H1 (cell line): Measurements from ENCODE around the gene PRRT2. TPM values are rescaled to one million over a fixed set of nuclear protein-coding genes. Genes with fewer than 3 reads are reported as not detected.

Experiments used
- SIX5 ChIP-seq: IDR thresholded peaks from 2 replicates; pipeline ENCODE4 v1.6.1; 2011; ENCODE audit warnings: mild to moderate bottlenecking, low read depth, low read length
- polyA plus RNA-seq, 7 experiments: library from polyadenylated mRNA; depleted of rRNA in 3 of 7; stranded (reverse) in 5 of 7; unstranded in 2 of 7; fragments of >200 nt in 5 of 7; fragments of 200-250 nt in 2 of 7; gene quantifications; 1 replicate in 5 of 7; 2 replicates in 1 of 7; 4 replicates in 1 of 7; pipeline versions ENCODE4 v1.2.1 to v1.2.3, GENCODE V29; 2011 to 2013; ENCODE audit warnings: missing spikeins in 2 of 7, mixed read lengths in 2 of 7
- total RNA-seq: library from RNA; stranded (reverse); fragmentation: NEBNext Ultra II Directional; extraction: Animal tissue kit (Norgen Biotek cat#: 25700); gene quantifications from 2 replicates; pipeline ENCODE4 v1.2.1, GENCODE V29; 2021

PRRT2 gene
- total and polyA plus RNA-seq, 2 of the 8 experiments (the other 6 are each of a cell fraction or from before 2014, with no cell fraction given), result 12.8 to 32.6 TPM

DNA sequence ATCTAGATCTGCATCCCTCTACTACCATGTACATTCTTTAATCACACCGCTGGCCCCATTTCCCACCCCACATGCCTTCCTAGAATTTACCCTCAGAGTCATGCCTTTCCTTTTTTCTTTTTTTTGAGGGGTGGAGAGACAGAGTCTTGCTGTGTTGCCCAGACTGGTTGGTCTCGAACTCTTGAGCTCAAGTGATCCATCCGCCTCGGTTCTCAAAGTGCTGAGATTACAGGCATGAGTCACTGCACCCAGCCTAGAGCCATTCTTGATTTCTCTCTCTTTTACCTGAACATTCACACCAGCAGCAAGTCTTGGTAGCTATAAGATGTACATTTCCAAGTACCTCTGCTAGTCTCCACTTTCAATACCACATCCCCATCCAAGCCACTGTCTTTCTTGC lies 6.1 kb downstream of the PRRT2 start (continued):
- no peak for TF ChIP-seq SIX5
- TF ChIP-seq, all 59 proteins: peak for 0
